HG03108 (cell line): Measurements from ENCODE around the gene EIF1.
A peak's percentile ranks its signal among the peaks of the same experiment; 100 is the strongest.
"Not testable (repeated sequence)": the region's sequence is repeated elsewhere in the genome, so short reads cannot be mapped to it uniquely, and the experiment has no call there.

Experiments
- ATAC-seq: cut with Tn5 transposase; IDR thresholded peaks from one replicate; pipeline ENCODE4 v1.9.1; 2021; ENCODE audit warnings: moderate library complexity; ENCODE audit not compliant: unreplicated experiment

Gene EIF1

GRCh38 chr17:41678411-41678906, 10.2 kb upstream of the EIF1 start:
- ATAC-seq = peak; percentile 30

- peak; percentile 53 for ATAC-seq
Observed at GRCh38 chr17:41678907-41679739, 9.6 kb upstream of the EIF1 start.

GRCh38 chr17:41679740-41680425, 8.8 kb upstream of the EIF1 start:
- ATAC-seq = no peak

GRCh38 chr17:41680426-41681040, 8.2 kb upstream of the EIF1 start:
- no peak for ATAC-seq

GRCh38 chr17:41681776-41682175, 6.9 kb upstream of the EIF1 start:
- no peak for ATAC-seq

GRCh38 chr17:41682631-41683030, 6.1 kb upstream of the EIF1 start:
- no peak for ATAC-seq

GRCh38 chr17:41683441-41684007, 5.2 kb upstream of the EIF1 start:
- ATAC-seq = no peak

- ATAC-seq = no peak
Observed at GRCh38 chr17:41684035-41684434, 4.7 kb upstream of the EIF1 start.

- ATAC-seq = not testable (repeated sequence)
Observed at GRCh38 chr17:41685753-41686152, 2.9 kb upstream of the EIF1 start.

- ATAC-seq = no peak
Observed at GRCh38 chr17:41686281-41686680, 2.4 kb upstream of the EIF1 start.

GRCh38 chr17:41687828-41688640, 651 bp upstream of the EIF1 start:
- no peak for ATAC-seq

GRCh38 chr17:41689497-41690299, 1.0 kb downstream of the EIF1 start:
- no peak for ATAC-seq

- no peak for ATAC-seq
Observed at GRCh38 chr17:41690497-41690896, 1.8 kb downstream of the EIF1 start.

- no peak for ATAC-seq
Observed at GRCh38 chr17:41691031-41691777, 2.5 kb downstream of the EIF1 start.

- ATAC-seq = no peak
Observed at GRCh38 chr17:41692722-41693521, 4.2 kb downstream of the EIF1 start.

GRCh38 chr17:41695134-41695661, 6.5 kb downstream of the EIF1 start:
- ATAC-seq = no peak

GRCh38 chr17:41695954-41696757, 7.5 kb downstream of the EIF1 start:
- ATAC-seq = no peak
